Aorta (tissue), 5 donors: ENCODE measurements around the gene TEX19. TPM values are rescaled to one million over a fixed set of nuclear protein-coding genes. Genes with fewer than 3 reads are reported as not detected.
"Not testable (repeated sequence)": the region's sequence is repeated elsewhere in the genome, so short reads cannot be mapped to it uniquely, and the experiment has no call there.

Source experiments
- ATAC-seq: fragments of 200-7000 bp; cut with Tn5 transposase; one replicate; pipeline ENCODE4 v1.9.1; 2022; ENCODE audit warnings: moderate library complexity; ENCODE audit not compliant: low FRiP score
- DNase-seq, 2 donors: peaks; one replicate each; pipeline ENCODE4 v3.0.0-alpha.2; 2020
- H3K27ac ChIP-seq, 2 donors: one replicate each; pipeline ENCODE4 v1.5.1; 2013; ENCODE audit warnings: low read length in 2 of 2, mild to moderate bottlenecking in 2 of 2, moderate library complexity in 2 of 2, control low read depth in 1 of 2, inconsistent platforms in 1 of 2, low read depth in 1 of 2
- H3K27me3 ChIP-seq, 2 donors: one replicate each; pipeline ENCODE4 v1.6.1; 2013; ENCODE audit warnings: control low read depth in 1 of 2, low read length in 1 of 2, mild to moderate bottlenecking in 1 of 2, moderate library complexity in 1 of 2; ENCODE audit not compliant: insufficient read depth in 2 of 2, control insufficient read depth in 1 of 2
- H3K36me3 ChIP-seq, 2 donors: one replicate each; pipeline ENCODE4 v1.6.1; 2013; ENCODE audit warnings: control low read depth in 1 of 2, low read length in 1 of 2, mild to moderate bottlenecking in 1 of 2; ENCODE audit not compliant: insufficient read depth in 2 of 2, control insufficient read depth in 1 of 2
- H3K4me1 ChIP-seq, 2 donors: one replicate each; pipeline ENCODE4 v1.6.1; 2013; ENCODE audit warnings: low read length in 2 of 2, control low read depth in 1 of 2, mild to moderate bottlenecking in 1 of 2, moderate library complexity in 1 of 2; ENCODE audit not compliant: insufficient read depth in 2 of 2, control insufficient read depth in 1 of 2
- H3K4me3 ChIP-seq, 2 donors: one replicate each; pipeline ENCODE4 v1.5.1; 2013; ENCODE audit warnings: low read length in 2 of 2, control low read depth in 1 of 2, mild to moderate bottlenecking in 1 of 2
- H3K9me3 ChIP-seq: one replicate; pipeline ENCODE4 v1.6.1; 2013; ENCODE audit warnings: mild to moderate bottlenecking, low read length; ENCODE audit not compliant: control insufficient read depth
- WGBS, 2 donors: extraction: QIAGEN DNeasy Blood & Tissue Kit; methylation state at CpG; one replicate each; pipeline ENCODE4 v1.1.7; 2013; 5-methylcytosine and 5-hydroxymethylcytosine counted together
- intact Hi-C, 2 donors: fragments of 100-400 bp; cut with DNase I; formaldehyde crosslinking; loops; one replicate each; pipeline versions ENCODE4 v1.14.2 to v1.15.0; 2022
- polyA plus RNA-seq, 2 donors: library from polyadenylated mRNA; stranded (reverse); fragments of 200-250 nt; gene quantifications; one replicate each; pipeline ENCODE4 v1.2.3, GENCODE V29; 2013
- total RNA-seq, 2 donors: library from RNA; stranded (reverse); fragmentation: NEBNext Ultra II Directional; extraction: Animal tissue kit (Norgen Biotek cat#: 25700); gene quantifications; one replicate each; pipeline ENCODE4 v1.2.1, GENCODE V29; 2021
- donor health status: healthy with polysubstance abuse.
- donor health status: Bipolar disorder and iron deficiency.
- donor health status: DM: no; HTN: no; CAD: no.
- donor health status: DM: no; HTN: no; CAD: no.
- donor health status: DM: yes; HTN: yes; CAD: no.

TEX19 gene
- total and polyA plus RNA-seq, 4 donors: not detected

- intact Hi-C loops: no loop called here
- ATAC-seq (no peak), DNase-seq (no peak)
- Histone ChIP-seq H3K9me3 (no peaks in the 10 kb centered on the region), H3K27ac (no peak overlapping the region), H3K4me3 (no peak overlapping the region), H3K4me1 (no peaks in the 10 kb centered on the region), H3K36me3 (no peaks in the 10 kb centered on the region), H3K27me3 (no peaks in the 10 kb centered on the region)
- WGBS, 2 donors: 94 to 96% methylated on average over 5 of the region's 5 CpGs
Measured at GRCh38 chr17:82343560-82343959, 15.5 kb upstream of the TEX19 start.

DNA sequence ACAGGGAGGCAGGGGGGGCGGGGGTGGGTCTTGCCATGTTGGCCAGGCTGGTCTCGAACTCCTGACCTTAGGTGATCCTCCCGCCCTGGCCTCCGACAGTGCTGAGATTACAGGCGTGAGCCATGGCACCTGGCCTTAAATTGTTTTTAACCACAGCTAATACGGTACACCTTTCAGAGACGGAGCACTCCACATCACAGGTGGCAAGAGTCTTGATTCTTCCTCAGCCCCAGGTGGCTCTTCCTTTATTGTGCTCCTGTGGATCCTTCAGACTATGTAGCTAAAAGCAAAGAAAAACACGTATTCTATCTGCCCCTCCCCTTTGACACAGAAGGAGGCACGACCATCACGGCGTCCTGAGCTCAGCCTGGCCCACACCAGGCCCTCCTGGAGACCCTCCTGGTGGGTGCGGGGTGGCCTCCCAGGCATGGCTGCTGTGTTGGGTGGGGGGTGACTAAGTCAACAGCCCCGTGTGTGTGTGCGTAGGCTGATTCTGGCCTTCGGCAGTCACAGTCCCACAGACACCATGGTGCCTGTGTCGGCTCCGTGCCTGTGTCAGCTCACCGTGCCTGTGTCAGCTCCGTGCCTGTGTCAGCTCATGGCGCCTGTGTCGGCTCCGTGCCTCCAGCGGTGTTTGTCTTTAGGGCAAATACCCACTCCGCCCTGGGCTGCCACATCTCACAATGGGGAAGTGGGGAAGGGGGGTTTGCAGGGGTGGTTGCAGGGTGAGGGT lies 14.7 kb upstream of the TEX19 start:
- Histone ChIP-seq H3K27ac (no peak overlapping the region), H3K36me3 (no peaks in the 10 kb centered on the region), H3K27me3 (no peaks in the 10 kb centered on the region), H3K4me3 (no peak overlapping the region), H3K4me1 (no peaks in the 10 kb centered on the region), H3K9me3 (no peaks in the 10 kb centered on the region)
- DNase-seq (no peak), ATAC-seq (peak; percentile 29)
- intact Hi-C loops: no loop called here
- WGBS, 2 donors: 73 to 80% methylated on average over 24 of the region's 24 CpGs

GRCh38 chr17:82345151-82345976 lies 13.7 kb upstream of the TEX19 start:
- ATAC-seq: no peak

GRCh38 chr17:82346342-82347300 lies 12.4 kb upstream of the TEX19 start:
- Histone ChIP-seq H3K27me3 (no peaks in the 10 kb centered on the region), H3K36me3 (no peaks in the 10 kb centered on the region), H3K27ac (no peak overlapping the region), H3K4me1 (no peaks in the 10 kb centered on the region), H3K9me3 (no peaks in the 10 kb centered on the region), H3K4me3 (no peak overlapping the region)
- ATAC-seq (no peak), DNase-seq (no peak)
- WGBS, 2 donors: 75 to 76% methylated on average over 28 of the region's 28 CpGs
- intact Hi-C loops: no loop called here

More at GRCh38 chr17:82345151-82345976, 13.7 kb upstream of the TEX19 start:
- H3K9me3 ChIP-seq: no peaks in the 10 kb centered on the region
- intact Hi-C loops: no loop called here
- no peaks in the 10 kb centered on the region for H3K4me1 ChIP-seq
- H3K4me3 ChIP-seq: no peak overlapping the region
- H3K27me3 ChIP-seq: no peaks in the 10 kb centered on the region
- DNase-seq: no peak
- WGBS, 2 donors: 85 to 87% methylated on average over 42 of the region's 42 CpGs
- H3K27ac ChIP-seq: no peak overlapping the region
- no peaks in the 10 kb centered on the region for H3K36me3 ChIP-seq

GRCh38 chr17:82347994-82348393 lies 11.1 kb upstream of the TEX19 start:
- intact Hi-C loops, H3K27me3 ChIP-seq, H3K4me3 ChIP-seq, H3K36me3 ChIP-seq, DNase-seq, H3K4me1 ChIP-seq, ATAC-seq, H3K27ac ChIP-seq, H3K9me3 ChIP-seq: not testable (repeated sequence)
- 82 to 83% methylated on average over 11 of the region's 11 CpGs for WGBS, 2 donors

DNA sequence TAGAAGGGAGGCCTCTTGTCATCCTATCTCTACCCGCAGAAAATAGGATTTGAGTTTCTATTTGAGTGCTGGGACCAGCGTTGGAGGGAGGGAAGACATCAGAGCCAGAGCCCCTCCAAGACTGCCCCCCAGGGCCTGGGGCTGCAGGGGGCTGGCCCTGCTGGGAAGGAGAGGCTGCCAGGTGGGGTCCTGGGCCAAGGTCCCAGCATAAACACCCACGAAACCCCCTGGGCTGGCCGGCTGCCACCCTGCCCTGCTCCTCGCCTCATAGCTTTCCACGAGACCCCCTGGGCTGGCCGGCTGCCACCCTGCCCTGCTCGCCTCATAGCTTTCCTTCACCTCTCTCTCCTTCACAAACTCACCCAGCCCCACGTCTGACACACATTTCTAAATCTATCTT lies 10.6 kb upstream of the TEX19 start:
- Histone ChIP-seq H3K4me3 (no peak overlapping the region), H3K27ac (no peak overlapping the region), H3K4me1 (no peaks in the 10 kb centered on the region), H3K36me3 (no peaks in the 10 kb centered on the region), H3K27me3 (no peaks in the 10 kb centered on the region), H3K9me3 (no peaks in the 10 kb centered on the region)
- DNase-seq: no peak
- no peak for ATAC-seq
- 40 to 46% methylated on average over 9 of the region's 9 CpGs for WGBS, 2 donors
- intact Hi-C loops: no loop called here

DNA sequence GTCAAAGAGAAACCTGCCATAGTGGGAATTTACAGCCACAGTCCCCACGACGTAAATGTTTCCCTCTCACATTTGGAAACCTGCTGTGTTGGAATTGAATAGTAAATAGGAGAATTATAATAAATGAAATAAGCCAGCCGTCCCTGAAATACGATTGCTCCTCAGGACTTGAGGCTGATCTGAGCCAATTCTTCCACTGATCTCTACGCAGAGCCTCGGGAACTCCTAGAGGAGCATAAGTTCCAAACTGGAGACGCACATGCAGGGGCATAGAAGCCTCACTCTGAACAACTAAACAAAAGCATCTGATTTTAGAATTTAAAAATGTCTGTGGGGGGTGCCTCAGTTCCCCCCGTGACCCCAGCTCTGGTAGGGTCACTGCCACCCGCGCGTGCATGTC lies 10.2 kb upstream of the TEX19 start:
- ATAC-seq (no peak), DNase-seq (no peak)
- no peak overlapping the region for H3K27ac ChIP-seq
- no peaks in the 10 kb centered on the region for H3K36me3 ChIP-seq
- H3K9me3 ChIP-seq: no peaks in the 10 kb centered on the region
- WGBS, 2 donors: 36 to 45% methylated on average over 11 of the region's 11 CpGs
- H3K27me3 ChIP-seq: no peaks in the 10 kb centered on the region
- H3K4me1 ChIP-seq: no peaks in the 10 kb centered on the region
- intact Hi-C loops: no loop called here
- H3K4me3 ChIP-seq: no peak overlapping the region

- intact Hi-C loops: no loop called here
- 38 to 39% methylated on average over 11 of the region's 11 CpGs for WGBS, 2 donors
- Histone ChIP-seq H3K4me1 (no peaks in the 10 kb centered on the region), H3K27ac (no peak overlapping the region), H3K36me3 (no peaks in the 10 kb centered on the region), H3K4me3 (no peak overlapping the region), H3K9me3 (no peaks in the 10 kb centered on the region), H3K27me3 (no peaks in the 10 kb centered on the region)
- ATAC-seq: no peak
- no peak for DNase-seq
Measured at GRCh38 chr17:82349287-82349701, 9.8 kb upstream of the TEX19 start.
